SK-N-MC (cell line): Measurements from ENCODE around the gene NISCH.

ENCODE experiments used
- EZH2 ChIP-seq: fragments of 200-600 bp; sonication (generic); IDR thresholded peaks from one replicate; pipeline ENCODE4 v1.6.1; 2017; ENCODE audit warnings: antibody characterized with exemption
- POLR2AphosphoS5 ChIP-seq: IDR thresholded peaks from 2 replicates; pipeline ENCODE4 v1.6.1; 2012; ENCODE audit warnings: mild to moderate bottlenecking, low read depth, low read length, borderline replicate concordance

GRCh38 chr3:52458031-52458760 lies 2.8 kb downstream of the NISCH start:
- TF ChIP-seq POLR2AphosphoS5 (no peak), EZH2 (no peak)
